Measurements from ENCODE around the gene ASPG.
"Not testable (repeated sequence)": the region's sequence is repeated elsewhere in the genome, so short reads cannot be mapped to it uniquely, and the experiment has no call there.

Gene ASPG

GRCh38 chr14:104150136-104151025 lies 64.9 kb downstream of the ASPG start:
- no peak for DNase-seq

- no peak for DNase-seq
Measured at GRCh38 chr14:104151026-104151381, 65.5 kb downstream of the ASPG start.

- DNase-seq, result no peak
Measured at GRCh38 chr14:104151566-104152245, 66.2 kb downstream of the ASPG start.

- no peak for DNase-seq
Measured at GRCh38 chr14:104152246-104152575, 66.7 kb downstream of the ASPG start.

GRCh38 chr14:104152686-104153393 lies 67.3 kb downstream of the ASPG start:
- no peak for DNase-seq

GRCh38 chr14:104153394-104153755 lies 67.9 kb downstream of the ASPG start:
- not testable (repeated sequence) for DNase-seq

GRCh38 chr14:104154246-104154645 lies 68.7 kb downstream of the ASPG start:
- no peak for DNase-seq

- no peak for DNase-seq
Measured at GRCh38 chr14:104155513-104155912, 70.0 kb downstream of the ASPG start.

GRCh38 chr14:104156142-104156541 lies 70.6 kb downstream of the ASPG start:
- no peak for DNase-seq

- no peak for DNase-seq
Measured at GRCh38 chr14:104157016-104157928, 71.8 kb downstream of the ASPG start.

GRCh38 chr14:104158827-104159798 lies 73.6 kb downstream of the ASPG start:
- DNase-seq, result peak in 1 of 2 donors; percentile 37

- no peak for DNase-seq
Measured at GRCh38 chr14:104159990-104160389, 74.5 kb downstream of the ASPG start.

- no peak for DNase-seq
Measured at GRCh38 chr14:104161602-104162367, 76.3 kb downstream of the ASPG start.

- DNase-seq, result no peak
Measured at GRCh38 chr14:104162495-104162894, 77.0 kb downstream of the ASPG start.

GRCh38 chr14:104163541-104163940 lies 78.0 kb downstream of the ASPG start:
- no peak for DNase-seq

GRCh38 chr14:104164041-104164440 lies 78.5 kb downstream of the ASPG start:
- no peak for DNase-seq

- DNase-seq, result no peak
Measured at GRCh38 chr14:104164512-104164911, 79.0 kb downstream of the ASPG start.

All from hippocampal formation (tissue), 2 donors.